Neural progenitor cell (in vitro differentiated cells): Measurements from ENCODE around the gene MAMLD1. TPM values are rescaled to one million over a fixed set of nuclear protein-coding genes. Genes with fewer than 3 reads are reported as not detected.

Experiments
- DNase-seq: peaks from one replicate; pipeline ENCODE4 v3.0.0-alpha.2; 2016; ENCODE audit warnings: low spot score
- H2AFZ ChIP-seq: fragments of 200-600 bp; sonication (generic); replicated peaks from 2 replicates; pipeline ENCODE4 v1.6.1; 2016; ENCODE audit warnings: antibody characterized with exemption
- H3F3A ChIP-seq: fragments of 200-600 bp; sonication (generic); 2 replicates; pipeline ENCODE4 v1.6.1; 2016; ENCODE audit warnings: antibody characterized with exemption, low read depth
- H3K27ac ChIP-seq: fragments of 200-600 bp; sonication (generic); 2 replicates; pipeline ENCODE4 v1.5.1; 2016; ENCODE audit warnings: mild to moderate bottlenecking
- H3K27me3 ChIP-seq: fragments of 200-600 bp; sonication (generic); 2 replicates; pipeline ENCODE4 v1.6.1; 2016; ENCODE audit warnings: mild to moderate bottlenecking, moderate library complexity
- H3K36me3 ChIP-seq: fragments of 200-600 bp; sonication (generic); 2 replicates; pipeline ENCODE4 v1.5.1; 2016
- H3K4me1 ChIP-seq: fragments of 200-600 bp; sonication (generic); 2 replicates; pipeline ENCODE4 v1.6.1; 2016; ENCODE audit warnings: mixed run types
- H3K4me2 ChIP-seq: fragments of 200-600 bp; sonication (generic); 2 replicates; pipeline ENCODE4 v1.6.1; 2016
- H3K4me3 ChIP-seq: fragments of 200-600 bp; sonication (generic); 2 replicates; pipeline ENCODE4 v1.5.1; 2016
- H3K79me2 ChIP-seq: fragments of 200-600 bp; sonication (generic); 2 replicates; pipeline ENCODE4 v1.6.1; 2016; ENCODE audit warnings: low read depth
- H3K9ac ChIP-seq: fragments of 200-600 bp; sonication (generic); 2 replicates; pipeline ENCODE4 v1.6.1; 2016
- H3K9me3 ChIP-seq: fragments of 200-600 bp; sonication (generic); 2 replicates; pipeline ENCODE4 v1.5.1; 2016; ENCODE audit warnings: low read depth
- H4K20me1 ChIP-seq: fragments of 200-600 bp; sonication (generic); 2 replicates; pipeline ENCODE4 v1.6.1; 2016; ENCODE audit warnings: low read depth
- H3K27ac Mint-ChIP-seq: 3 replicates; pipeline ENCODE4 v1.8.0; 2021; ENCODE audit warnings: mixed read lengths
- H3K27me3 Mint-ChIP-seq: 2 replicates; pipeline ENCODE4 v1.8.0; 2022; ENCODE audit warnings: low read depth, mild to moderate bottlenecking, inconsistent platforms, moderate library complexity, mixed read lengths; ENCODE audit not compliant: insufficient read depth
- H3K36me3 Mint-ChIP-seq: 3 replicates; pipeline ENCODE4 v1.8.0; 2021; ENCODE audit warnings: mixed read lengths
- H3K4me1 Mint-ChIP-seq: 3 replicates; pipeline ENCODE4 v1.8.0; 2021; ENCODE audit warnings: mixed read lengths
- H3K4me3 Mint-ChIP-seq: 3 replicates; pipeline ENCODE4 v1.8.0; 2021; ENCODE audit warnings: mild to moderate bottlenecking, moderate library complexity, mixed read lengths
- H3K9me3 Mint-ChIP-seq: 3 replicates; pipeline ENCODE4 v1.8.0; 2020; ENCODE audit warnings: mixed read lengths
- CTCF ChIP-seq: fragments of 200-600 bp; sonication (generic); IDR thresholded peaks from 2 replicates; pipeline ENCODE4 v1.5.1; 2017; ENCODE audit warnings: antibody characterized with exemption, mild to moderate bottlenecking
- EZH2 ChIP-seq: fragments of 200-600 bp; sonication (generic); IDR thresholded peaks from 2 replicates; pipeline ENCODE4 v1.6.1; 2017; ENCODE audit warnings: antibody characterized with exemption, mild to moderate bottlenecking, moderate library complexity
- EZH2phosphoT487 ChIP-seq: fragments of 200-600 bp; sonication (generic); IDR thresholded peaks from 2 replicates; pipeline ENCODE4 v1.6.1; 2017; ENCODE audit warnings: antibody characterized with exemption
- total RNA-seq: library from RNA; depleted of rRNA; stranded (reverse); fragments of >200 nt; gene quantifications from 2 replicates; pipeline ENCODE4 v1.2.3, GENCODE V29; 2015; ENCODE audit warnings: low replicate concordance

MAMLD1 gene
- total RNA-seq, 1 donor from 2014 or later = not detected

GRCh38 chrX:150334981-150335380, 28.1 kb upstream of the MAMLD1 start:
- no peaks in the 10 kb centered on the region for H3K36me3 Mint-ChIP-seq
- peaks cover 4% of the 10 kb centered on the region for H3K9me3 Mint-ChIP-seq
- Histone ChIP-seq H3K79me2 (no peaks in the 10 kb centered on the region), H2AFZ (no peak overlapping the region), H3K9me3 (no peaks in the 10 kb centered on the region), H3K36me3 (no peaks in the 10 kb centered on the region), H3K4me2 (no peak overlapping the region), H3K4me1 (no peaks in the 10 kb centered on the region), H3K9ac (no peak overlapping the region), H3K27me3 (no peaks in the 10 kb centered on the region), H3F3A (no peaks in the 10 kb centered on the region), H3K27ac (no peak overlapping the region), H3K4me3 (no peak overlapping the region), H4K20me1 (no peaks in the 10 kb centered on the region)
- H3K4me3 Mint-ChIP-seq = no peak overlapping the region
- peaks cover 2% of the 10 kb centered on the region for H3K27me3 Mint-ChIP-seq
- H3K4me1 Mint-ChIP-seq = no peaks in the 10 kb centered on the region
- no peak for TF ChIP-seq CTCF
- TF ChIP-seq EZH2 = no peak
- no peak for TF ChIP-seq EZH2phosphoT487
- DNase-seq = no peak
- no peak overlapping the region for H3K27ac Mint-ChIP-seq

- no peaks in the 10 kb centered on the region for H4K20me1 ChIP-seq
- H3K9me3 ChIP-seq = no peaks in the 10 kb centered on the region
- H3F3A ChIP-seq = no peaks in the 10 kb centered on the region
- H3K4me3 ChIP-seq = no peak overlapping the region
- DNase-seq = no peak
- no peaks in the 10 kb centered on the region for H3K27me3 ChIP-seq
- Mint-ChIP-seq H3K9me3 (peaks cover 4% of the 10 kb centered on the region), H3K36me3 (no peaks in the 10 kb centered on the region), H3K27me3 (peaks cover 2% of the 10 kb centered on the region), H3K4me1 (no peaks in the 10 kb centered on the region), H3K4me3 (no peak overlapping the region), H3K27ac (no peak overlapping the region)
- H3K4me1 ChIP-seq = no peaks in the 10 kb centered on the region
- no peak overlapping the region for H2AFZ ChIP-seq
- H3K9ac ChIP-seq = no peak overlapping the region
- no peaks in the 10 kb centered on the region for H3K79me2 ChIP-seq
- H3K4me2 ChIP-seq = no peak overlapping the region
- no peak overlapping the region for H3K27ac ChIP-seq
- no peaks in the 10 kb centered on the region for H3K36me3 ChIP-seq
- TF ChIP-seq EZH2phosphoT487 (no peak), EZH2 (no peak), CTCF (no peak)
Measured at GRCh38 chrX:150337026-150337425, 26.1 kb upstream of the MAMLD1 start.

DNA sequence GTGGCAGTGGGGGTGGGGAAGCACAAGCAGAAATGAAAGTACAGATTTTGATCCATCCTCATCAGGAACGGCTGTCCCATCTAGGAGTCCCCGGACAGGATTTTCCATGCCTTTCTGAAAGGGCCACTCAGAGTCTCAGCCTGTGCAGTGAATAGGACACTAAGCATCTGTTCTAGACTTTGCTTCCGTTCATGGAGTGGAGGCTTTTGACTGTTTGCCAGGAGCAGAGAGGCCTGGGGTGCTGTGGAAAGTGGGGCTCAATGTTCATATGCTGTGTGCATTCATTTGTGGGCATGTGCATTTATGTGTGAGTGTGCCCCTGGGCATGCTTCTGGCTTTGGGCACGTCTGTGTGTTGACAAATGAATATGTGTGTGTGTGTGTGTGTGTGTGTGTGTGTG, 25.6 kb upstream of the MAMLD1 start:
- no peak overlapping the region for H3K4me3 Mint-ChIP-seq
- no peak overlapping the region for H2AFZ ChIP-seq
- peaks cover 4% of the 10 kb centered on the region for H3K9me3 Mint-ChIP-seq

More for the DNA sequence above, 25.6 kb upstream of the MAMLD1 start:
- no peaks in the 10 kb centered on the region for H3K27me3 ChIP-seq
- no peaks in the 10 kb centered on the region for H3K79me2 ChIP-seq
- H3K4me1 ChIP-seq = no peaks in the 10 kb centered on the region
- no peak for DNase-seq
- no peaks in the 10 kb centered on the region for H3K9me3 ChIP-seq
- Mint-ChIP-seq H3K27me3 (peaks cover 2% of the 10 kb centered on the region), H3K27ac (no peak overlapping the region), H3K4me1 (no peaks in the 10 kb centered on the region), H3K36me3 (no peaks in the 10 kb centered on the region)
- H3K9ac ChIP-seq = no peak overlapping the region
- TF ChIP-seq EZH2phosphoT487 (no peak), CTCF (no peak), EZH2 (no peak)
- H3K36me3 ChIP-seq = no peaks in the 10 kb centered on the region
- H3K4me2 ChIP-seq = no peak overlapping the region
- H3K27ac ChIP-seq = no peak overlapping the region
- no peaks in the 10 kb centered on the region for H4K20me1 ChIP-seq
- no peak overlapping the region for H3K4me3 ChIP-seq
- H3F3A ChIP-seq = no peaks in the 10 kb centered on the region
